Prostate gland (tissue), 2 donors: Measurements from ENCODE around the gene CAMSAP2.

Experiments used
- POLR2A ChIP-seq: fragments of 450-650 bp; IDR thresholded peaks from one replicate; pipeline ENCODE4 v1.6.1; 2016; ENCODE audit warnings: antibody characterized with exemption, mild to moderate bottlenecking
- TF ChIP-seq, protein P1 (sequence below), 4 experiments: fragments of 200-600 bp in 2 of 4; fragments of 450-650 bp in 2 of 4; sonication (generic) in 2 of 4; IDR thresholded peaks; 1 replicate in 3 of 4; 2 replicates in 1 of 4; pipeline ENCODE4 v1.5.1; 2016 to 2019; ENCODE audit warnings: antibody characterized with exemption in 4 of 4, mild to moderate bottlenecking in 2 of 4, moderate library complexity in 2 of 4

DNA sequence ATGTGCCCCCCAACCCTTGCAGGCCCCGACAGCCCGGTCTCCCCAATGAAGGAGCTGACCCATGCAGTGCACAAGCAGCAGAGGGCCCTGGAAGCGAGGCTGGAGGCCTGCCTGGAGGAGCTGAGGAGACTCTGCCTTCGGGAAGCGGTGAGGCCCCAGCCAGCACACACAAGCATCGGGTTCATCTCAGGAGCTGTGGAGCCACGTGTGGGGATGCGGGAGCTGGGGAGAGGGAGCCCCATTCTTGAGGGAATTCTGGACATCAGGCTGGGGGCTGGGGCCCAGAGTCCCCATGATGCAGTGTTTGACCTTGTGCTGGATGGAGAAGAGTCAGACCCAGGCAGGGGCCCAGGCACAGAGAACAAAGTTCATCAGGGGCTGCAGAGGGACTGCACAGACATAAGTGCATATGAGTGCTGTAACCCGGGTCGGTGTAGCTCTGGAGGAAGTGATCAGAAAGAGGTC, 160.8 kb downstream of the CAMSAP2 start:
- TF ChIP-seq POLR2A: no peak
- TF ChIP-seq, protein P1, sequence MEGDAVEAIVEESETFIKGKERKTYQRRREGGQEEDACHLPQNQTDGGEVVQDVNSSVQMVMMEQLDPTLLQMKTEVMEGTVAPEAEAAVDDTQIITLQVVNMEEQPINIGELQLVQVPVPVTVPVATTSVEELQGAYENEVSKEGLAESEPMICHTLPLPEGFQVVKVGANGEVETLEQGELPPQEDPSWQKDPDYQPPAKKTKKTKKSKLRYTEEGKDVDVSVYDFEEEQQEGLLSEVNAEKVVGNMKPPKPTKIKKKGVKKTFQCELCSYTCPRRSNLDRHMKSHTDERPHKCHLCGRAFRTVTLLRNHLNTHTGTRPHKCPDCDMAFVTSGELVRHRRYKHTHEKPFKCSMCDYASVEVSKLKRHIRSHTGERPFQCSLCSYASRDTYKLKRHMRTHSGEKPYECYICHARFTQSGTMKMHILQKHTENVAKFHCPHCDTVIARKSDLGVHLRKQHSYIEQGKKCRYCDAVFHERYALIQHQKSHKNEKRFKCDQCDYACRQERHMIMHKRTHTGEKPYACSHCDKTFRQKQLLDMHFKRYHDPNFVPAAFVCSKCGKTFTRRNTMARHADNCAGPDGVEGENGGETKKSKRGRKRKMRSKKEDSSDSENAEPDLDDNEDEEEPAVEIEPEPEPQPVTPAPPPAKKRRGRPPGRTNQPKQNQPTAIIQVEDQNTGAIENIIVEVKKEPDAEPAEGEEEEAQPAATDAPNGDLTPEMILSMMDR (IDR thresholded peaks at IDR 0.05): no peak
